Erythroblast (primary cell): ENCODE results near the gene CRTAC1.

Experiments
- GATA1 ChIP-seq: IDR thresholded peaks from 2 replicates; pipeline ENCODE4 v1.6.1; 2011; ENCODE audit warnings: low read depth, mild to moderate bottlenecking, control low read depth, low read length, moderate library complexity
- POLR2A ChIP-seq: IDR thresholded peaks from 2 replicates; pipeline ENCODE4 v1.6.1; 2011; ENCODE audit warnings: mild to moderate bottlenecking, low read length

DNA sequence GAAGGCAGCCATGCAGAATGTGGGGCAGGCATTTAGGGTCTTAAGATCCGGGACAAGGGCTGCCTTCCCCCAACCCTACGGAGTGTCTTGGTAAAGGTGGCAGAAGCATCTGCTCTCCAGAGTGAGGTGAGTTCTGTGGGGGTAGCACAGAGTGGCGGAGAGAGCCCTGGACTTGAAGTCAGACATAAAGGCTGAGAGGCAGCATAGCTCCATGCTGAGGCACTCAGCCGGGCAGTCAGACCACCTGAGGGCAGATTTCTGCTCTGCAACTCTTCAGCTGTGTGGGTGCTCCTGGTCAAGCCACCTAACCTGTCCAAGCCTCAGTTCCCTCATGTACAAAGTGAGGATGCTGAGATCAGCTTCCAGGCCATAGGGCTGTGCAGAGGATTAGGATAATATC is 81.0 kb downstream of the CRTAC1 start:
- TF ChIP-seq POLR2A (no peak), GATA1 (no peak)
